ENCODE results near the gene TRABD2A.
"Not testable (repeated sequence)": the region's sequence is repeated elsewhere in the genome, so short reads cannot be mapped to it uniquely, and the experiment has no call there.

Gene TRABD2A

DNA sequence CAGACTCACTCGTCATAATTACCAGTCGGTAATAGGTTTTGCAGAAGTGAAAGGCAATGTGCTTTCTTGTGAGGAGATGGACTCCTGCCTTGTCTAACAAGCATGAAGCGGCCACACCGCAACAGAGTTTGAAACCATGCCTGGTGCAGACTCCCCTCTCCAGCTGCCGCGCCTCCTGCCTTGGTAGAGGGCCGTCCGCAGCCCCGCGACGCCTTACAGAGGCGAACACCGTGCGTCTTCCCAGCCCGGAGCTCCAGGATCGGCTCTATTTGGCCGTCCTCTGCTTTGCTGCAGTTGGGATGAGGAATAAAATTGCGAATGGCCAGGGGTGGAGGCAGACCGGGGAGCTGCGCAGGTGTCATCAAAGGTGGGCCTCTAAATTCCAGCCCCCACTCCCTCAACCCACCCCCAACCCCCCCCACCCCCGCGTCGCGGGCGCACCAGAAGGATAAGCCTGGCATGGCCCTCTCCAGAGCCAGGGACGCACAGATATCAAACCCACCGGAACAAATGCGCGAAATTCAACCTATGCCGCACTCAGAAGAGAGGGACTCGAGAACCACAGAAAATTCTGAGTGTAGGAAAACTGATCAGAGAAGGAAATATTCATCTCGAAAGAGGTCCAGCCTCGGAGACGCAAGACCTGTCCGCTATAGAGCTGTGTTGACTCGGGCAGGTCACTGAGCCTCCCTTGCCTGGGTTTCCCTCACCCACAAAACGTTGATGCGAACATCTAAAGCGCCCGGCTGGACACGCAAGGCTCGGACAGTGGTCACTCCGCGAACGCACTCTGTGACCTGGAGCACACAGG lies 1.1 kb downstream of the TRABD2A start:
- DNase-seq (ENCODE audit: low spot score) = no peak

DNA sequence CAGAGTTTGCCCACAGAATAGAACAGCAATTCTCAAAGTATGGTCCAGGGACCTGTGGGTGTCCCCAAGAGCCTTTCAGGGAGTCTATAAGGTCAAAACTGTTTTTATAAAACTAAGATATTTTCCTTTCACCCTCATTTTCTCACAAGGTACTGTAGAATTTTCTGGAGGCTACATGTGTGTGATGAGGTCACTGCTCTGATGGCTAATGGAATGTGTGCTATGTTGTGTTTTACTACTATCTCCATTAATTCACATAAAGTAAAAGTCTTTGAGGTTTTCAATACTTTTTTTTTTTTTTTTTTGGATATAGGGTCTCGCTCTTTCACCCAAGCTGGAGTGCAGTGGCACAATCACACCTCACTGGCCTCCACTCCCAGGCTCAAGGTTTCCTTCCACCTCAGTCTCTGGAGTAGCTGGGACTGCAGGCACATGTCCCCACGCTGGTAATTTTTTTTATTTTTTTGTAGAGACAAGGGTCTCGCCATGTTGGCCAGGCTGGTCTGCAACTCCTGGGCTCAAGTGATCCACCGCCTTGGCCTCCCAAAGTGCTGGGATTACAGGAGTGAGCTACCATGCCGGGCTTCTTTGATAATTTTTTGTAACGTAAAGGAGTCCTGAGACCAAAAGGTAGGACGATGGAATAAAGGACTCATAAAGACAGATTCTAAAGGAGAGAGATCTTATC lies 1.8 kb downstream of the TRABD2A start:
- DNase-seq (ENCODE audit: low spot score) = no peak

DNA sequence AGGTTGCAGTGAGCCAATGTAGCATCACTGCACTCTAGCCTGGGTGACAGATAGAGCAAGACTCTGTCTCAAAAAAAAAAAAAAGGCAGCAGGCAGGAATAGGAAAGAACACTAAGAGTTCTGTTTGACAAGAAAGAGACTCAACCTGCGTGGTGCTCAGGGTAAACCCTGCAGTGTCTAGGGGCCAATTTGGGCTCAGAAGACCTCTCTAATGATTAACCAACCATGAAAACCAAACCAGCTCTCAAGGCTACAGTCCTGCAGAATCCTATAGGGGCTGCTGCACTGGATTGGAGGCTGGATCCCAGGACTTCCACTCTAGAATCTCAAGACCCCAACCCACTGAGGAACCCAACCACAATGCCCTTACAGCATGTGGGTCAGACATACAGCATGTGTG lies 2.4 kb downstream of the TRABD2A start:
- no peak for DNase-seq (ENCODE audit: low spot score)

DNA sequence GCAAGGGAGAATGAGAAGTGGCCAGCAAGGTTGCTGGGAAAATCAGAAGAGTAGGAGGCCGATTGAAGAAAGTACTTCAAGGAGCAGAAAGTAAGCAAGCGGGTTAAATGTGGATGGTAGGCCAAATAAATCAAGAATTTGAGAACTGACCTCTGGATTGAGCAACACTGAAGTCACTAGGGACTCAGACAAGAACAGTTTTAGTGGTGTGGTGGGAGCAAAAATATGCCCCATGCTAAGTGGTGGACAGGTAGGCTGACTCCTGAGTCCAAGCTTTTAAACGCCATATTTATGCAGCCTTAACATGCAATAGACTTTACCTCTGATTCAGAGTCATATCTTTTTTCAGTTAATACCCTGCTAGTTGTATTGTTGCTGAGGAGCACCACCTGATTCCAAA lies 4.5 kb downstream of the TRABD2A start:
- DNase-seq (ENCODE audit: low spot score) = no peak

DNA sequence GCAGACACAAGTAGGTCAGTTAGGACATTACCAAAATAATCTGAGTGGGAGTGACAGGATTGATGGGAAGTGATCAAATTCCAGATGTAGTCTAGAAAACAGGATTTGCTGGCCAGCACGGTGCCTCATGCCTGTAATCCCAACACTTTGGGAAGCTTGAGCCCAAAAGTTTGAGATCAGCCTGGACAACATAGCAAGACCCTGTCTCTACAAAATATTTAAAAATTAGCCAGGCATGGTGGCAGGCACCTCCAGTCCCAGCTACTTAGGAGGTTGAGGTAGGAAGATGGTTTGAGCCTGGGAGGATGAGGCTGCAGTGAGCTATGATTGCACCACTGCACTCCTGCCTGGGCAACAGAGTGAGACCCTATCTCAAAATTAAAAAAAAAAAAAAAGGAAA lies 5.3 kb downstream of the TRABD2A start:
- DNase-seq (ENCODE audit: low spot score) = not testable (repeated sequence)

DNA sequence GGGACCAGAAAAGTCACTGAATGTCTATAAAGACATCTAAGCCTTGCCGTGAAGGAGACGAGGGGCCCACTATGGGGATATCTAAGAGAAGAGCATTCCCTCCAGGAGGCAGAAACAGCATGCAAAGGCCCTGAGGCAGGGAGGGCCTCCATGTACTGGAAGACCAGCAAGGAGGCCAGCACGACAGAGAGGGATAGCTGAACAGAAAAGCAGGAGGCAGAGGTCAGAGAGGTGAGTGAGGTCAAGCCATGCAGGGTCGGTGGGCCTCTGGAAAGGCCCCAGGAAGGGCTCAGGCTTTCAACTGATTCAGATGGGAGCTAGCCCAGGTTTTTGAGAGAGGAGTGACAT lies 5.7 kb downstream of the TRABD2A start:
- no peak for DNase-seq (ENCODE audit: low spot score)

DNA sequence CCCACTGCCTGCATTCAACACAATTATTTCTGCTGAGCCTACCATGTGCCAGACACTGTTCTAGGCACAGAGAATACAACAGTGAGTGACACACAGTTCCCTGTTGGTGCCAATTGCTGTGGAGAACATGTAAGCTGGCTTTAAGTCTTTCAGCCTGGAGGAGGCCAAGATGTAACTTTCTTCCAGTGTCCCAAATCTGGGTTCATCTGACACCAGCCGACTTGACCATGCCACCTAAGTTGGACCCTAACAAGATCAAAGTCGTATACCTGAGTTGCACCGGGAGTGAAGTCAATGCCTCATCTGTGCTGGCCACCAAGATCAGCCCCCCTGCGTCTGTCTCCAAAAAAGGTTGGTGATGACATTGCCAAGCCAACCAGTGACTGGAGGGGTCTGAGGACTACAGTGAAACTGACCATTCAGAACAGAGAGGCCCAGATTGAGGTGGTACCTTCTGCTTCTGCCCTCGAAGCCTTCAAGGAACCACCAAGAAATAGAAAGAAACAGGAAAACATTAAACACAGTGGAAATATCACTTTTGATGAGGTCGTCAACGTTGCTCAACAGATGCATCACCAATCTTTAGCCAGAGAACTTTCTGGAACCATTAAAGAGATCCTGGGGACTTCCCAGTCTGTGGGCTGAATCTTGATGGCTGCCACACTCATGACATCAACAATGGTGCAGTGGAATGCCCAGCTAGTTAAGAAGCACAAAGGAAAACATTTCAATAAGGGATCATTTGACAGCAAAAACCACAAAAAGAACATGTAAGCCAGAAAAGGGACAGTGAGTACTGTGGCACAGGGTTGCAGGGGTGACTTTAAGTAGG lies 6.3 kb downstream of the TRABD2A start:
- DNase-seq (ENCODE audit: low spot score) = no peak

DNA sequence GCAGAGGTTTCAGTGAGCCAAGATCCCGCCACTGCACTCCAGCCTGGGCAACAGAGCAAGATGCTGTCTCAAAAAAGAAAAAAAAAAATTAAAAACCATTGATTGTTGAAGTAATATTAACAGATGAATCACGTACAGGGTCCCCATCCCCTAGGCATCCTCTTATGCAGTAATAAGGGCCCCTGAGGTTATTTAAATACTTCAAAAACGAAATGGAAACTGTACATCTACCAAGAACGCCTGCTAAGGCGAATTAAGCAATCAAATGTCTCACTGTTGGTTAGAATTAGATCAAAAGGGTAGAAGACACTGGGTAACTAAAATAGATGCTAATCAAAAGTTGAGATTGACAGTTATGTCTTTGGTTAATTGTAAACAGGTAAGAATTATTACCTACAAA lies 7.5 kb downstream of the TRABD2A start:
- no peak for DNase-seq (ENCODE audit: low spot score)

DNA sequence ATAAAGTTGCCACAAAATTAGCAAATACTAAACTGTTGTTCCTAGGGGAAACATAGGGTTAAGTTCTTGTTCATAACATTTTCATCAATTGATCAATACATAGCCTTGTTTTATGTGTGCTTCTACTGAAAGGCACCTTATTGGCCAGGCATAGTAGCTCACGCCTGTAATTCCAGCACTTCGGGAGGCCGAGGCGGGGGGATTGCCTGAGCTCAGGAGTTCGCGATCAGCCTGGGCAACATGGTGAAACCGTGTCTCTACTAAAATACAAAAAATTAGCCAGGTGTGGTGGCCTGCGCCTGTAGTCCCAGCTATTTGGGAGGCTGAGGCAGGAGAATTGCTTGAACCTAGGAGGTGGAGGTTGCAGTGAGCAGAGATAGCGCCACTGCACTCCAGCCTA lies 8.2 kb downstream of the TRABD2A start:
- not testable (repeated sequence) for DNase-seq (ENCODE audit: low spot score)

DNA sequence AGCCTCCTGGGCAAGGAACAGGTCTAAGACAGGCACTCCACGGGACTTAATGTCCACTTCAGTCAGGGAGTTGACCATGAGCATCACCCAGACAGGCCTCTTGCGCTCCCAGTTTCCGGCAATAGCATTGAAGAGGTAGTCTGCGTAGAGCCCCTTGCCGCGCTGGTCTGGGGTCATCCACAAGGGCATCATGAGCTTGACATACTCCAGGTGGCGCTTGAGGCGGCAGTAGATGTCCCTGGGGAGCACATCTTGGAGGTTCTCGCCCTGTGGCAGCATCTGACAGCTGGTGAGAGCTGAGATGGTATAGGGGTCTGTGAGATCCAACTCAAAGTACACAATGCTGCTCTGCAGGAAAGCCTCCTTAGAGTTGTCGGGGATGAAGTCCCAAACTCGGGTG lies 10.6 kb downstream of the TRABD2A start:
- no peak for DNase-seq (ENCODE audit: low spot score)

DNA sequence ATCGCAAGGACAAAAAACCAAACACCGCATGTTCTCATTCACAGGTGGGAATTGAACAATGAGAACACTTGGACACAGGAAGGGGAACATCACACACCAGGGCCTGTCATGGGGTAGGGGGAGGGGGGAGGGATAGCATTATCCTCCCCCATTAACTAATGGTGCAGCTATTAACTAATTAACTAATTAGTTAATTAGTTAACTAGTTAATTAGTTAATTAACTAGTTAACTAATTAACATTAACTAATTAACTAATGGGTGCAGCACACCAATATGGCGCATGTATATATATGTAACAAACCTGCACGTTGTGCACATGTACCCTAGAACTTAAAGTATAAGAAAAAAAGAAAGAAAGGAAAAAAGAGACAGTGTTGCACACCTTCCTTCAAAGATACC lies 12.6 kb downstream of the TRABD2A start:
- DNase-seq (ENCODE audit: low spot score) = not testable (repeated sequence)

DNA sequence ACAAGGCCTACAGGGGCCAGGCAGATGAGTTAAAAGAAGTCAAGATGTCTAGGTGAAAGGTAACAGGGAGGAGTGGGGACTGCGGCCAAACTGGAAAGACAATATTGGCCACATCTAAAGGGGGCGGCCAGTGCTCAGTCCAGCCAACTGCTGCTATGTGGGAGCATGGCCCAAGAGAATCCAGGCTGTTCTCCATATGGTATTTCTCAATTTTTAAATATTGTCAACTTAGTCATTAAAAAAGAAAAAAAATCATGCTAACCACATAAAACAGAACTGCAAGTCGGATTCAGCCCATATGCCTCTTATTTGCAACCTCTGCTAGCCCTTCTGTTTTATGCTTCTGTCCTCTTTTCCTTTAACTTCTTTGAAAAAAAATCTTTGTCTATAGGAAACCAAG lies 14.8 kb downstream of the TRABD2A start:
- DNase-seq (ENCODE audit: low spot score) = no peak

DNA sequence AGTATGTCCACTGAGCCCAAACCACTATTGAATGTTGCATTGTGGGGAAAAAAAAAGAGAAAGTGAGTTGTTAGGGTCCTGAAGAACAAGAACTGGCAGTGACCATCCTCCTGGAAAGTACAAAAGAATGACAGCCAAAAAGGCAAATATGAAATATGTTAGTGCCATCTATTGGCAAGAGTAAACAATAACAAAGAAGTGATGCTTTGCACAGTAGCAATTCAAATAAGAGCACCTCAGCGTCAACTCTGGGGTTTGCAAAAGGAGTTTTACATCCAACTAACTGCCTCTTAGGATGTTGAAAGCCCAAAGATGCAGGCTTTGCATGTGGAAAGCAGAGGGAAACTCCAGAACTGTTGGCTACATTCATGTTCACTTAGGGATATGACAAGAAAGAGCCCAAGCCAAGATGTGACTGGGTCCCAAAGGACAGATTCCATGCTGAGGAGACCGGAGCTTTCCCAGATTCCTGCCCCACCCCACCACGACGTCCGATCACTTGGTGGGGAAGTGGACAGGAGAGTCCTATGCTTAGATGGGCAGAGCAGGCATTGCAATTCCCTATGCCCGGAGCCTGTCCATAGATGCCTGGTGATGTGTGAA lies 15.6 kb downstream of the TRABD2A start:
- no peak for DNase-seq (ENCODE audit: low spot score)

DNA sequence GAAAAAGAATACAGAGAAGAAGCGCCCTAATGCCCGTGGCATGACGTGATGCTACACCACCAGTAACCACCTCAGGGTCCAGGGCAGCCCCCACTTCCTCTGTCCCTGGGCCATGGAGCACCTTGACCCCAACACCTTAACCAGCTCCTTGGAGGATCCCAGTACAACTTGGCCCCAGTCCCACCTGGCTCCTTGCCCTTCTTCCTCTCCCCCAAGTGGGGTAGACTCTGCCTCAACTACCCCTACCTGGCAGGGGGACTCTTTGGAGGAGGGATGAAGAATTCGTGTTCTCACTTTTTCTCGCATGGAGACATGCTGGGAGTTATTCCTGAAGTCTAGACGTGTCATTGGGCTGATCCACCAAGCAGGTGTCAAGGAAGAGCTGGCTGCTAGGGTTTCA lies 18.9 kb downstream of the TRABD2A start:
- no peak for DNase-seq (ENCODE audit: low spot score)

DNA sequence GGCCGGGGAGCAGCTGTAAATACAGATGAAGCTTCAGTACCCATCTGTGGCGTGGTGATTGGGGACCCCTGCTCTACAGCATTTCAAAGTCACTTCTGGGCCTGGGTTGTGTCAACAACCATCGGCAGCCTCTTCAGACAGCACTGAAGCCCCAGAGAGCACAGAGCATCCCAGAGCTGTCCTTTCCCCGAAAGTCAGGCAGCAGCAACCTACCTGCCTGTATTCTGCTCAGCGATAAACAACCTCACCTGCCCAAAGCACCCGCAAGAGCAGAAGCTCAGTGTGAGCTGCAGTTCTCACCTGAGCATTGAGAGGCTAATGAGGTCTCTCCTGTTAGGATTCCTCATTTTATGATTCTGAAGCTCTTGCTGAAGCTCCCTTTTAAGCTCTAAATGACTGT lies 19.3 kb downstream of the TRABD2A start:
- no peak for DNase-seq (ENCODE audit: low spot score)

DNA sequence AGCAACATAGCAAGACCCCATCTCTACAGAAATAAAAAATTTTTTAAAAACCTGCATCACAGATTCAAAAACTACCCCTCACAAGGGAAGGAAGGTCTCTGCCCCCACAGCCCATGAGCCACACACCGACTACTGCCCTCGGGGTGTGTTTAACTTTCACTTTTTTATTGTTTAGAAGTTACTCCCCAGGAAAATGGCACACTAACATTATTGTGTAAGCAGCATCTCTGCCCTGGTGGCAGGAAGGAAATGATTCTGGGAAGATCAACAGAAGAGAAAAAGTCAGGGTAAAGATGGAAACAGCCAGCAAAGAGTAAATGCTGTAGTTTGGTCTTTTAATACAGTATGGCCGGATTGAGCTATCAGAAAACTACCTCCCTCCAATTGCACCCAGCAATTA lies 21.9 kb downstream of the TRABD2A start:
- no peak for DNase-seq (ENCODE audit: low spot score)

DNA sequence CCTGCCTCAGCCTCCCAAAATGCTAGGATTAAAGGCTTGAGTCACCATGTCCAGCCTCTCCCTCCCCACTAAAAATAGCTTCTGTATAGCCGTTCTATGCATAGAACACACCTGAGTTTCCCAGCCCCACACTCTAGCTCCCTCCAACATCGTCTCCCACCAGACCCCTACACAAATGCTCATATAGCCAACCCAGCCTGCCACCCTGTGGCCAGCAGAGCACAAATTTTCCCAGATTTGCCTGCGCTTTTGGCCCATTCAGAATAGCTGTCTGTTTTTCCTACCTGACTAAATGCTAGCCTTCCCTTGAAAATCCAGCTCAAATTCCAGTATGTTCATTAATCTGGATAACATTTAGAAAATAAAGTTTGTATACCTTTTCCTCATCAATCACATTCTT lies 22.8 kb downstream of the TRABD2A start:
- DNase-seq (ENCODE audit: low spot score) = no peak

DNA sequence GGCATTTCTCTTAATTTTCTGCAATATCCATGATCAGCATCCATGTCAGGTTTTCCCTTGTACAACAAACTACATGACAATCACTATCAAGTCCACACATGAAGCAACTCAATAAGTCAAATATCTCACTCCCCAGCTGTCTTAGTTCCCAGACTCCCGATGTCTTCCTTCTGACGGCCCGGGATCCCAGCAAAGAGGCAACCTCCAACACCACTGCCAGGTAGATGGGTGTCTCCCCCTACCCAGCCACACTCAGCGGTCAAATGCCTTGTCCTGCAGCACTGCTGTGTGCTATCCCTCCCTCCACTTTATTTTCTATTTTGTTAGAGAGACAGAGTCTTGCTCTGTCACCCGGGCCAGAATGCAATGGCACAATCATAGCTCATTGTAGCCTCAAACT lies 23.3 kb downstream of the TRABD2A start:
- DNase-seq (ENCODE audit: low spot score) = no peak

DNA sequence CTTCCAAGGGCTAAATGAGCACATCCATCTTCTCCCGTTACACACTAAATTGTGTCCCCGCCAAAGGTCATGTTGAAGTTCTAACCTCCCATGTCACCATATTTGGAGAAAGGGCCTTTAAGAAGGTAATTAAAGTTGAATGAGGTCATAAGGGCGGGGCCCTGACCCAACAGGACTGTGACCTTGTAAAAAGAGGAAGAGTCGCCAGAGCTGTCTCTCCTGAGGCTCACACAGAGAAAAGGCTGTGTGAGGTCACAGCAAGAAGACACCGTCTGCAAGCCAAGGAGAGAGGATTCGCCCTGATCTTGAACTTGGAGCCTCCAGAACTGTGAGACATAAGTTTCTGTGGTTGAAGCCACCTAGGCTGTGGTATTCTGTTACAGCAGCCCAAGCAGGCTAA lies 24.1 kb downstream of the TRABD2A start:
- DNase-seq (ENCODE audit: low spot score) = no peak

DNA sequence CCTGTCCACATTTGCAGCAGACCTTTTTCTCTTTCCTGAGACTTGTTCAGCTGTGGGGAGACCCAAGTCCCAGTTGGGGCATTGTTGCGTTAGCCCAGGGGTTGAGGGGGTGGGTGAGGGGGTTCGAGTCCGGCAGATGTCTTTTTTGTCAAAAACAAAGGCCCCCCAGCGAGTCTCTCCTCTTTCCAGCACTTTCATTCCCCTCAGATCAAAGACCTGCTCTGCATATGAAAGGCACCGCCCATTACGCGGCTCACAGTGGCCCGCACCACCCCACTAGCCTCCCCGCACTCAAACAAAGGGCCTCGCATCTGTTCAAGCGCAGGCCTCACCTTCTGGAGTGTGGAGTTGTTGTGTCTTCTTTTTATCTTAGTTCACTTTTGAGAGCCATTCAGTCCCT lies 25.2 kb downstream of the TRABD2A start:
- no peak for DNase-seq (ENCODE audit: low spot score)

DNA sequence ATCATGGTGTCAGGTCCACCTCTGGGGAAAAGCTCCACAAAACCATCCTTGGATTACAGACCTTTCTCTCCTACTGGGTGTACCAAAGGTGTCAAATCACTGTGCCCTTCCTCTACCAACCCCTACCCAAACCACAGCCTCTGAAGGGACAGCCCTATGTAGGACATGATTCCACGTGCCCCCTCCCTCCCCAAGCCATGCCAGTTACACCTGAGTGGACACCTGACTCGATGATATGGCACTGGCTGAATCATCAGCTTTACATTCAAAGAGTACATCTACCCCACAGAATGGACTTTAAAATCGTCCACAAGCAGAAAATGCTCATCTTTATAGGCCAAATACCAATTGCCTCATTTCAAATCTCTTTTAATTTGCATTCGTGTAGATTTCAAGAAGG lies 26.0 kb downstream of the TRABD2A start:
- DNase-seq (ENCODE audit: low spot score) = no peak

DNA sequence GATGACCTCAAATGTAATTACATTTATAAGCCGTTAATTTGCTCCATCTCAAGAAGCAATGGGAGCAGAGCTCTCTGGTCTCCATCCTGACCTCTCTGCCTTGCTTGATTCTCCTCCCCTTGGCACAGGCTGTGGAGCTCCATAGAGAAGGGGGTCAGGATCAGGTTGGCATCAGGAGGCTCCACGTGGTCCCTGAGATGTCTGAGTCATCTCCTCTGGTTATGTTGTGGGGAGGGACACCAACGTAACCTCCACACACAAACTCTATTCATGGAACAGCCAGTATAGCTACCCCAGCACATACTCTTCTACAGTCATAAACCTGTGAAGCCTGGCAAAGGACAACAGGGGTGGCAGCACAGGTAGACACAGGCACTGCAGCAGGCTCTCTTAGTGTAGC lies 29.0 kb downstream of the TRABD2A start:
- no peak for DNase-seq (ENCODE audit: low spot score)

DNA sequence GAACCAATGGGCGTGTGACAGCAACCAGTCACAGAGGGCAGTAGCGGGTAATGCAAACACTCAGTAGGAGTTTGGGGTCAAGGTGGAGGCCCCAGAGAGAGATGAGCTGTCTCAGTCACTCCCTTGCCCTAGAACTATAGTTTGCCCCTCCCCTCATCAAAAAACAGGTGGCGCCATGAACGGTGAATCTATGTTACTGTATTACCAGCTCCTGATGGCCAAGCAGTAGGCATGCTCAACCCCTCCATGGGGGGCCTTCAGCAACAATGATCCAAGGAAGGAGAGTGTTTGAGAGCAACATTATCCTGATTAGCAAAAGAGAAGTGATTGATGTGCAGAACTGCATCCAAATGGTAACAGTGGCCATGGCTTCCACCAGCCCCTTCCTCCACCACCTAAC lies 30.4 kb downstream of the TRABD2A start:
- DNase-seq (ENCODE audit: low spot score) = no peak
